Heart left ventricle (tissue), 16 donors: Measurements from ENCODE around the gene KRABD2.
A peak's percentile ranks its signal among the peaks of the same experiment; 100 is the strongest.

Experiments used
- ATAC-seq, 4 donors: fragments of 200-7000 bp; cut with Tn5 transposase; one replicate each; pipeline ENCODE4 v1.9.1; 2020 to 2022; ENCODE audit warnings: moderate library complexity in 4 of 4, mild to moderate bottlenecking in 3 of 4, moderate number of reproducible peaks in 1 of 4
- DNase-seq, 5 donors: peaks; one replicate each; pipeline ENCODE4 v3.0.0-alpha.2; 2020
- H3K27ac ChIP-seq, 12 donors: fragments of 200-600 bp; sonication (generic) in 4 of 12; one replicate each; pipeline versions ENCODE4 v1.5.0 to v1.8.0; 2016 to 2022; ENCODE audit warnings: mild to moderate bottlenecking in 2 of 12
- H3K27me3 ChIP-seq, 9 donors: fragments of 200-600 bp; sonication (generic) in 2 of 9; one replicate each; pipeline versions ENCODE4 v1.5.1 to v1.8.0; 2016 to 2022; ENCODE audit warnings: mild to moderate bottlenecking in 3 of 9
- H3K36me3 ChIP-seq, 9 donors: fragments of 200-600 bp; sonication (generic) in 2 of 9; one replicate each; pipeline versions ENCODE4 v1.5.0 to v1.8.0; 2018 to 2022; ENCODE audit warnings: mild to moderate bottlenecking in 2 of 9
- H3K4me1 ChIP-seq, 12 donors: fragments of 200-600 bp; sonication (generic) in 4 of 12; one replicate each; pipeline versions ENCODE4 v1.5.0 to v1.8.0; 2016 to 2022; ENCODE audit warnings: mild to moderate bottlenecking in 3 of 12
- H3K4me3 ChIP-seq, 12 donors: fragments of 200-600 bp; sonication (generic) in 4 of 12; one replicate each; pipeline versions ENCODE4 v1.5.0 to v1.8.0; 2017 to 2022; ENCODE audit warnings: mild to moderate bottlenecking in 9 of 12, moderate library complexity in 4 of 12
- H3K9me3 ChIP-seq, 12 donors: fragments of 200-600 bp; sonication (generic) in 4 of 12; one replicate each; pipeline versions ENCODE4 v1.5.0 to v1.8.0; 2016 to 2022; ENCODE audit warnings: mild to moderate bottlenecking in 1 of 12
- POLR2A ChIP-seq, 2 donors: fragments of 450-650 bp; IDR thresholded peaks; one replicate each; pipeline ENCODE4 v1.6.1; 2017; ENCODE audit warnings: antibody characterized with exemption in 2 of 2, mild to moderate bottlenecking in 2 of 2, moderate library complexity in 2 of 2
- WGBS, 4 donors: extraction: QIAGEN DNeasy Blood & Tissue Kit in 2 of 4; methylation state at CpG; one replicate each; pipeline versions ENCODE4 v1.1.5 to v1.1.7; 2013 to 2018; 5-methylcytosine and 5-hydroxymethylcytosine counted together
- intact Hi-C, 10 donors: fragments of 100-400 bp; cut with DNase I; formaldehyde crosslinking; loops; one replicate each; pipeline versions ENCODE4 v1.11.1 to v1.14.2; 2022
- TF ChIP-seq, protein P1 (sequence below), 12 donors: fragments of 200-600 bp; sonication (generic) in 4 of 12; IDR thresholded peaks; one replicate each; pipeline versions ENCODE4 v1.5.0 to v1.8.0; 2018 to 2022; ENCODE audit warnings: antibody characterized with exemption in 12 of 12, mild to moderate bottlenecking in 5 of 12
- donor health status: ischemic (EF 13 %, LVEDD 7.1; RV severe dilation, severe dysfunction).
- donor health status: healthy with polysubstance abuse.
- donor health status: DM: no; HTN: yes; CAD: no.
- donor health status: DM: no; HTN: no; CAD: no.
- donor health status: ischemic (EF 25% LVEDD 6.9; RV normal size, moderate dysfunction).
- donor health status: ischemic (EF 25% LVEDD 5.7; RV mildly dilated, moderate dysfunction).
- donor health status: healthy.
- donor health status: DM: yes; HTN: yes; CAD: no.
- donor health status: ischemic (EF 35%, LVEDD 5.7; RV mildly dilated, moderate dysfunction).
- donor health status: nonischemic (EF 11% LVEDD 7.7; RV severe dilation, severe dysfunction).
- donor health status: DM: yes; HTN: yes; CAD: no.
- donor health status: PGD.
- donor health status: ischemic (EF 29% LVEDD 5.4; RV normal size, mild dysfunction).
- donor health status: nonischemic (EF 23%, LVEDD 6.1; RV moderate dilation, normal function).

KRABD2 gene

GRCh38 chr17:8337802-8338752 lies 38.4 kb downstream of the KRABD2 start:
- no peaks in the 10 kb centered on the region for H3K9me3 ChIP-seq
- no peaks in the 10 kb centered on the region for H3K27me3 ChIP-seq
- no peaks in the 10 kb centered on the region for H3K4me1 ChIP-seq
- H3K36me3 ChIP-seq, result no peaks in the 10 kb centered on the region
- TF ChIP-seq, protein P1, sequence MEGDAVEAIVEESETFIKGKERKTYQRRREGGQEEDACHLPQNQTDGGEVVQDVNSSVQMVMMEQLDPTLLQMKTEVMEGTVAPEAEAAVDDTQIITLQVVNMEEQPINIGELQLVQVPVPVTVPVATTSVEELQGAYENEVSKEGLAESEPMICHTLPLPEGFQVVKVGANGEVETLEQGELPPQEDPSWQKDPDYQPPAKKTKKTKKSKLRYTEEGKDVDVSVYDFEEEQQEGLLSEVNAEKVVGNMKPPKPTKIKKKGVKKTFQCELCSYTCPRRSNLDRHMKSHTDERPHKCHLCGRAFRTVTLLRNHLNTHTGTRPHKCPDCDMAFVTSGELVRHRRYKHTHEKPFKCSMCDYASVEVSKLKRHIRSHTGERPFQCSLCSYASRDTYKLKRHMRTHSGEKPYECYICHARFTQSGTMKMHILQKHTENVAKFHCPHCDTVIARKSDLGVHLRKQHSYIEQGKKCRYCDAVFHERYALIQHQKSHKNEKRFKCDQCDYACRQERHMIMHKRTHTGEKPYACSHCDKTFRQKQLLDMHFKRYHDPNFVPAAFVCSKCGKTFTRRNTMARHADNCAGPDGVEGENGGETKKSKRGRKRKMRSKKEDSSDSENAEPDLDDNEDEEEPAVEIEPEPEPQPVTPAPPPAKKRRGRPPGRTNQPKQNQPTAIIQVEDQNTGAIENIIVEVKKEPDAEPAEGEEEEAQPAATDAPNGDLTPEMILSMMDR (IDR thresholded peaks at IDR 0.05), result no peak
- TF ChIP-seq POLR2A (IDR thresholded peaks at IDR 0.05), result no peak
- intact Hi-C loops, result no loop called here
- peak in 1 of 4 donors; percentile 38 for ATAC-seq
- no peak for DNase-seq
- H3K27ac ChIP-seq, result no peak overlapping the region
- H3K4me3 ChIP-seq, result no peak overlapping the region
- 44 to 63% (median 48%) methylated on average over 11 of the region's 11 CpGs for WGBS, 4 donors

DNA sequence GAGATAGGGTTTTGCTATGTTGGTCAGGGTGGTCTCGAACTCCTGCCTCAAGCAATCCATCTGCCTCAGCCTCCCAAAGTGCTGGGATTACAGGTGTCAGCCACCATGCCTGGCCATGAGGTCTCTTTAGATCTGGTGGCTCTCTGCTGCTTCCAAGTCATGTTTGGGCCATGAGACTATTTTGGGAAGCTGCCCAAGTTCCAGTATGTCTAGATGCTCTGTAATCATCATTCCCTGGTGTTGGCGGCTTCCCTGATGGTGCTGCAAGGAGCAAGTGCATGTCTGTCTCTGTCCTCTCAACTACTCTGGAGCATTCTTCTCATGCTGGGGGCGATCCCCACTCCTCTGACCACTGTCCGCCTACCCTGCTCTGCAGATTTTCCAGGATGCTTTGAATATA lies 43.2 kb downstream of the KRABD2 start:
- Histone ChIP-seq H3K4me3 (no peak overlapping the region), H3K36me3 (no peaks in the 10 kb centered on the region), H3K27ac (peak overlapping the region in 1 of 12 donors; percentile 33), H3K27me3 (no peaks in the 10 kb centered on the region), H3K4me1 (peaks cover 0 to 4% (median 0%) of the 10 kb centered on the region in 12 donors), H3K9me3 (no peaks in the 10 kb centered on the region)
- intact Hi-C loops, result no loop called here
- ATAC-seq (peak; percentile 35 to 70 (median 44)), DNase-seq (peak in 1 of 5 donors; percentile 52)
- no peak for TF ChIP-seq POLR2A (IDR thresholded peaks at IDR 0.05)
- TF ChIP-seq, protein P1 (IDR thresholded peaks at IDR 0.05), result no peak
- 78 to 85% (median 82%) methylated on average over 3 to 4 of the region's 4 CpGs for WGBS, 4 donors

DNA sequence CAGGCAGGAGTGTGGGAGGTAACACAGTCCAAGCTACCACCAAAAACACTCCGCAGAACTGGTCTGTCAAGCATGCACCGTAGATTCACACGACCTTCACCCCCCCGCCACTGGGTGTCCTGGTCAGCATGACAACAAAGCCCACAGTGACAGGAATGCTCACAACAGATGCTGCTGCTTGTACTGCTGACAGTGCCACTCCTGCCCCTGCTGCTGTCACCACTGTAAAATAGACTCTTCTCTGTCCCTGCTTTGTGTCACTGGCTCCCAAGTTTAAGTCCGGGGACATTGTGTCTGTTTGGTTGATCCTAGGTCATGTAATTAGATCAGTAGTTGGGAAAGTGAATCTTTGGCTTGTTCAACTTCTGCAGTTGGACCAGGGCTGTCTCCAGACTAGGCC lies 43.8 kb downstream of the KRABD2 start:
- peak; percentile 85 to 91 (median 88) for ATAC-seq
- intact Hi-C loops, result no loop called here
- H3K9me3 ChIP-seq, result no peaks in the 10 kb centered on the region
- H3K4me1 ChIP-seq, result peaks cover 0 to 4% (median 0%) of the 10 kb centered on the region in 12 donors
- H3K27ac ChIP-seq, result peak overlapping the region in 1 of 12 donors; percentile 33
- 24 to 36% (median 35%) methylated on average over 5 of the region's 5 CpGs for WGBS, 4 donors
- H3K36me3 ChIP-seq, result no peaks in the 10 kb centered on the region
- TF ChIP-seq, protein P1 (IDR thresholded peaks at IDR 0.05), result no peak
- TF ChIP-seq POLR2A (IDR thresholded peaks at IDR 0.05), result no peak
- no peak overlapping the region for H3K4me3 ChIP-seq
- DNase-seq, result peak in 2 of 5 donors; percentile 66 to 67
- H3K27me3 ChIP-seq, result peaks cover 0 to 2% (median 0%) of the 10 kb centered on the region in 9 donors

- WGBS, 4 donors, result 86 to 96% (median 88%) methylated on average over 2 of the region's 2 CpGs
- H3K27ac ChIP-seq, result no peak overlapping the region
- H3K9me3 ChIP-seq, result no peaks in the 10 kb centered on the region
- no peak for TF ChIP-seq POLR2A (IDR thresholded peaks at IDR 0.05)
- TF ChIP-seq, protein P1 (IDR thresholded peaks at IDR 0.05), result no peak
- H3K27me3 ChIP-seq, result peaks cover 0 to 7% (median 0%) of the 10 kb centered on the region in 9 donors
- DNase-seq (no peak), ATAC-seq (no peak)
- intact Hi-C loops, result no loop called here
- H3K4me1 ChIP-seq, result peaks cover 0 to 9% (median 3%) of the 10 kb centered on the region in 12 donors
- H3K36me3 ChIP-seq, result no peaks in the 10 kb centered on the region
- no peak overlapping the region for H3K4me3 ChIP-seq
Measured at GRCh38 chr17:8332128-8332527, 44.4 kb downstream of the KRABD2 start.
